HG02642 (cell line): Measurements from ENCODE around the gene TOGARAM2.

Experiments
- ATAC-seq: cut with Tn5 transposase; IDR thresholded peaks from one replicate; pipeline ENCODE4 v1.9.1; 2021; ENCODE audit warnings: mild to moderate bottlenecking; ENCODE audit not compliant: unreplicated experiment, poor library complexity

Gene TOGARAM2

DNA sequence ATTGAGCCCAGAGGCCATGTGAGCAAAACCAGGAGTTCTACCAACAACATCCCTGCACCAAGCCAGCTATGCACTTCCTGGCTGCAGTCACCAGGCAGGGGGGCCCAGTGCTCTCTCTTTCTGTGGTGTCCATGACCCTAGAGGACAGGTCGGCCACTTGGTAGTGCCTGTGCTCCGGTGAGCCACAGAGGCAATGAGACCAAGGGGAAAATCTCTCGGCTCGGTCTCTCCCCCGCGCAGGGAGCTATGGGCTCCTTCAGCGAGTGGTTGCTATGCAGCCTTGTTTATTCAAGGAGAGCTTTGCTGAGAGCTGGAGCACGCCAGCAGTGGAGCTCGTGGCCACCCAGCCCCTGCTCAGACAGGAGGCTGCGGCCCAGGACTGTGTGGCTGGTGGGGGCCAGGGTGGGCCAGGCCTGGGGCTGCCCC is at the start of gene TOGARAM2:
TOGARAM2 (plus strand) TSS at position 283 of the 426 bp plus-strand sequence. CDS start 13,537 bp downstream, outside the sequence.
- ATAC-seq = no peak

DNA sequence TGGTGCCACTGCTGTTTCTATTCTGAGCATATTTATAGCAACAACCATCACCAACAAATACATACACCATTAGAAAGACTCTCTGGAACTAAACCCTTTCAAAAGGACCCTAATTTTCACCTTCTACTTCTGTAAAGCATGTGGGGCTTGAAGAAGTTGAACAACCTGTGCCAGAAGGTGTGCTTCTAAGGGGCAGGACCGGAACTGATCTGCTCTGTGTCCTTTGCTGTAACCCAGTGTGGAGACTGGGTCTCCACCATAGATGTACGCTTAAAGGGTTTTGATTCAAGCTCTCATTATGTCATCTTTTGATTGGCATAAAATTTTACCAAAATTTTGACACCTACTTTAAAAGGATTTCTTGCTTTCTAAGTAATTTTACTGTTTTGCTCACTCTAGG is 46.3 kb upstream of the TOGARAM2 start:
- ATAC-seq = no peak

DNA sequence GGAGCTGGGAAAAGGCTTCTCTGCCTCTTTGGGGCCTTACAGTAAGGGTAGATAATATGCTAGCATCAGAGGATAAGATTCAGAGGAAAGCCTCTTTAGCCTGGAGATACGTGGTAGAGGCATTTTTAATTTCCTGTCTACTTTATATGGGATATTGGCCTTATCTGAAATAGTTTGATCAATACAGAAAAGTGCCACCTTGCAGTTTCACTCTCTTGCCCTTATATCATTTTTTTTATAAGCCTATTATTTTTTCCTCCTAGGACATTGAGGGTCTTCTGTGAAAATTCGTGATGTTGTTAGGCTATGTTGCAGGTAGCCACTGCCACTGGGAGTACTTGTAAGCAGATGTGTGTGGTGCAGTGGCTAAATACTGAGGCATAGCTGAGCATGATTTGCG is 40.1 kb upstream of the TOGARAM2 start:
- no peak for ATAC-seq

DNA sequence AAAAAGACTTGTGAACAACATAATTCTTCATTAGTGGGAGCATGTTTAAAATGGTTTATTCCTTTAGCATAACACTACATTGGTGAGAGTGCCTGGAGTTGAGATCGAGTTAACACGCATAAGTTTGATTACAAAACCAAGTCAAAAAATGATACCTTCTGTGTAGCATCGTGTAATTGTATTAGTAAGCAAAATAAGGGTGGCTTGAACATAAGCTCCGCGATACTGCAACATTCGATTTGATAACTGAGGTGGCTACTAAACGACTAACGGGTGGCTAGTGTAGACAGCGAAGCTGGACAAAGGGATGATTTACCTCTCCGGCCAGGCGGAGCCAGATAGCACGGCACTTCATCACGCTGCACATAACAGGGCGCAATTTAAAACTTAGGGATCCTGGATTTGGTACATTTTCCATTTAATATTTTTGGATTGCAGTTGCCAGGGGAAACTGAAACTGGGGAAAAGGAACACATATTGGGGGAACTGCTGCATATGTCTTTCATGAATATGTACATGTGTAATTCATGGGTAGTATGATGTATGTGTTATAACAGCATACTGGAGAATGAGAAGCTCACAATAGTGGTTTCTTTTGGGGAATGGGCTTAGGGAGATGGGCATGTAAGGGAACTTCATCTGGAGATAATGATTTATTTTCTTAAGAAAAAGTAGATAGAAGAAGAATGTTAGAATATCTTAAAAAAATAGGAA is 36.4 kb upstream of the TOGARAM2 start:
- ATAC-seq = no peak

DNA sequence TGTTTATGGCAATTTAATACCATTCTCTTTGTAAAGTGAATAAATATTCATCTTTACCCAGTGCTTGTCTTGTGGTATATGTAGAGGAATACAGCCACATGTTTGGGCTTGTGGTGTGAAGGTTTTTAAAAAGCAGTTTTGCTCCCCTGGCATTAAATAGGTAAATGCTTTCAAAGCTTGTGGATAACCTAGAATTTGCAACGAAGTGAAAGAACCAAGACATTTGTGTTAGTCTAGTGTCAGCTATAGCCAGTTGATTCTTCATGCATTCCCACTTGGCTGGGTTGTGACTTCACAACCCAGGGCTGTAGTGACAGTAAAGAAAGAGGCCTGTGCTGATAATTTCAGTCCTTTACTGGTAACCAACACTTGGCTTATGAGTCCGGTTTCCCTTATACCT is 32.9 kb upstream of the TOGARAM2 start:
- no peak for ATAC-seq

DNA sequence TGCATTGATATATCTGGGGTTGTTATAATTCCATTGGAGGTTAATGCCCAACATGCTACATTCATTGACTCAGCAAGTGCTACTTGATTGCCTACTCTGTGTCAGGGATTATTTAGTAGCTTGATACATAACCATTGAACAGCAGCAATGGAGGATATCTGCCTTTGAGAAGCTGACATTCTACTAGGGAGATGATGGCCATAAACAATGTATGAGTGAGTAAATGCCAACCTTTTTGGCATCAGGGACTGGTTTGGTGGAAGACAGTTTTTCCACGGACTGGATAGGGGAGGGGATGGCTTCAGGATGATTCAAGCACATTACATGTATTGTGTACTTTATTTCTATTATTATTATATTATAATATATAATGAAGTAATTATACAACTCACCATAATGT is 31.9 kb upstream of the TOGARAM2 start:
- ATAC-seq = no peak

DNA sequence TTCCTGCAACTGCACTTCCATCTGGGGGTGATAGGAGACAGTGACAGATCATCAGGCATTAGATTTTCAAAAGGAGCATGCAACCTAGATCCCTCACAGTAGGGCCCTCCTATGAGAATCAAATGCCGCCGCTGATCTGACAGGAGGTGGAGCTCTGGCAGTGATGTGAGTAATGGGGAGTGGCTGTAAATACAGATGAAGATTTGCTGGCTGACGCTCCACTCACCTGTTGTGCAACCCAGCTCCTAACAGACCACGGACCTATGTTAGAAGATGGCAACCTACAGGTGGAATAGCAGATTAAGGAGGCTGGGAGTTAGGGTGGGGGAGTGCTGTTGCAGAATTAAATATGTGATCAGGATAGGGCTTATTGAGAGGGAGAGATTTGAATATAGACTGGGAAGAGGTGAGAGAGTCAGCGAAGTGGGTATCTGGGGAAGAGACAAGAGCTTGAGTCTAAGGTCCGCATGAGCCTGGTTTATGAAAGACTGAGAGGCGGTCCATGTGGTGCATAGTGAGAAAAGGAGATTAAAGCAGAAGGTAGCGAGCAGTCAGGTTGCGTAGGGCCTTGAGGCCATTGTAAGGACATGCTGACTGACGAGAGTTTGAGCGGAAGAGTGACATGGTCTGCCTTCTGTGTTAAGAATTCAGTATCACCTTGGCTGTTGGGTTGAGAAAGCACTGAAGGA is 31.3 kb upstream of the TOGARAM2 start:
- ATAC-seq = no peak

DNA sequence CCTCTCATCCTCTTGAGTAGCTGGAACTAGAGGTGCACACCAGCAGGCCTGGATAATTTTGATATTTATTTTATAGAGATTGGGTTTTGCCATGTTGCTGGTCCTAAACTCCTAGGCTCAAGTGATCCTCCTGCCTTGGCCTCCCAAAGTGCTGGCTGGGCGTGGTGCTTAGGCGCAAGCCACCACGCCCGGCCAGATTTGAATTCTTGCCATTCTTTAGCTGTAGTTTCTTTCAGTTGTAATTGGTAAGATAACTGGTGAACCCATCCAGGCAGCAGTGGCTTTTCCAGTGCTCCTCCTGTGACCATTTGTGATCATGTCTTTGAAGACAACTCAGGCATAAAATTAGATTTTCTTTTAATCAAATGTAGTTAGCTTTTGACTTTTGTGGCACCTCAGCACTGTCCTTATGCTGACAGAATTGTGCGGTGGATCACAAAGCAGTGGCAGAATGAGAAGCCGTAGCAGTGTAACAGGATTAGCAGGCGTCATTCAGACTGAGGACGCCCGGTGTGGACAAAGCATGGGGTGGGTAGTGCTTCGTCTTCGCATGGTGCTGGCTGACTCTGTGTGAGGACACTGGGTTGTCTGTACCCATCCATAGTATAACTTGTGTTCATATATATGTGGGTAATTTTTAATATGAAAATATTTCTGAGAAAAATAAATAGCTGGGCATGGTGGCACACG is 30.0 kb upstream of the TOGARAM2 start:
- no peak for ATAC-seq

DNA sequence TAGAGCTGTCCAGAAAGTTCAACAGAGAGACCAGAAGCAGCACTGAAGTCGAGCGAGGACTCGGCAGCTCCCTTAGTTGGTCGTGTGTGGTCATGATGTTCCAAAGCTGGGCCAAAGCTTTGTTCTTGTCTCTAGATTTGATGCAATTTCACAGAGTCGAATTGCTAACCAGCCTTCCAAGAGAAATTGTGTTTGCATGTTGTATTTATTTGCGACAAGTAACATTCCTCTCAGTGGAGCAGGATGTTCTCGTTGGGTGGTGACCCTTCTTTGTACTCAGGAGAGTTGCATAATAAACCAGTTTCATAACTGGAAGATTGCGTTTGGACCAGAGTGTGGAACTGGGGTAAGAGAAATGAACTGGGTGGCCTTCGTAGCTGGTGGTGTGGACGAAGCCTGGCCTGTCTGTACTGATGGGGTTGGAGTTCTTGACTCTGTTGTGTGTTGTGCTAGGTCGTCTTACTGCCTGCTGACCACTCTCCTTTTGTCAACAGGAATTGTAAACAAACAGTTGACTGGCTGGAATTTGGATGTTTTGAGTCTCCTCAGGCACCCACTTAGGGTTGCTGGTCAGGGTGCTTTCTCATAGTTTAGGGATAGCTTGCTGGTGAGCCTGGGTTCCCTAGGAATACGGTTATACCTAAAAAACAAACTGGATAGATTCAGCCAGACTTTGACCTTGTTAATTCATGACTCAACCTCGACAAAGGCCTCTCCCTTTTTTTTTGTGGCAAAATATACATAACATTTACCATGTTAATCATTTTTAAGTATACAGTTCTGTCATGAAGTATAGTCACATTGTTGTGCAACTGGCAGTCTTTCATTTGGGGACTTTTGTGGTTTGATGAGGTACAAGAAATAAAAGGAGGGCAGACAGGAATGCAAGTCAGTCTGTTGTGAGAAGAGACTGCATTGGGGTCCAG is 28.9 kb upstream of the TOGARAM2 start:
- no peak for ATAC-seq

DNA sequence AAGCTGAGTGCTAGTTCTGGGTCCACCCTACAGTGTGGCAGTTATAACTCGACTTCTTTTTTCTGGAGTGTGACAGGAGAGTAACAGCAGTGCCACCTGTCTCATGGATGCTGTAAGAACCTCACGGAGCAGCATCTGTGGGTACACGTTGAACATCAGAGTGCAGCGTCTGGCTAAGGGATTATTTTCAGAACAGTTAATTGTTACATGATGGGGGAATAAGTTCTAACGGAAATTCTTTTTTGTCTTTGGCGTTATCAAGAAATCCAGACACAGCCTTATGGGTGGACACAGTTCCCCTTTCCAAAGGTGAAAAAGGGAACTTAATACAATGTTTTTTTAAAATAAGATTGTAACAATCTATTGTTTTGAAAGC is 28.3 kb upstream of the TOGARAM2 start:
- no peak for ATAC-seq

DNA sequence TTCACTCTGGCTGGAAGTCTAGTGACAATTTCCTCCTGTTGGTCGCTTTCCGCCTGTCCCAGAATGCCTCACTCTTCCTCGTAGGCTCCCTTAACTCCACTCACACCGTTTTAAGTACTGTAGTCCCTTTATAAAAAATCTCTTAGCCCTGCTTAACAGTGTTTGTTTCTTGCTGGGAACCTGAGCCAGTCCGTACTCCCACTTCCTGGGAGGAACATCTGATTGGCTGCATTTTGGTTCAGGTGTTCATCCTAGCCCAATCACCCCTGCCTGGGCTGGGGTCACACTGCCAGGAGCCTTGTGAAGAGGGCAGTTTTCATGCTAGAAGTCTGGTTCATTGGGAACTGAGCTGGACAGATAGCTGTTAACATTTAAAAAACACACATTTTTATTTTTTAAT is 25.6 kb upstream of the TOGARAM2 start:
- no peak for ATAC-seq

DNA sequence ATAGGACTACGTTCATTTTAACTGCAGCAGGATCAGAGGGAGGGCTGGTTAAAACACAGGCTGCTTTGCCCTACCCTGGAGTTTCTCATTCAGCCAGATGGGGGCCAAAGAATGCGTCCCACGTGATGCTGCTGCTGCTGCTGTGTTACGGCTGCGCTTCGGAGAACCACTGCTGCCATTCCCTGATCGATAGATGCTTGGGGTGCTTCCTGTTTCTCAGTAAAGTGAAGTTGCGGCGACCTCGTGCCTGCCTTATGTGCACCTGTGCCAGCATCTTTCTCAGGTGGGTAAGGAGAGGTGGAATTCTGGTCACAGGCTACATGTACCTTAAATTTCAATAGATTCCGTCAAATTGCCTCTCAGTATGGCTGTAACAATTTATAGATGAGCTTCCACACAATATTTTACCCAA is 24.7 kb upstream of the TOGARAM2 start:
- no peak for ATAC-seq

DNA sequence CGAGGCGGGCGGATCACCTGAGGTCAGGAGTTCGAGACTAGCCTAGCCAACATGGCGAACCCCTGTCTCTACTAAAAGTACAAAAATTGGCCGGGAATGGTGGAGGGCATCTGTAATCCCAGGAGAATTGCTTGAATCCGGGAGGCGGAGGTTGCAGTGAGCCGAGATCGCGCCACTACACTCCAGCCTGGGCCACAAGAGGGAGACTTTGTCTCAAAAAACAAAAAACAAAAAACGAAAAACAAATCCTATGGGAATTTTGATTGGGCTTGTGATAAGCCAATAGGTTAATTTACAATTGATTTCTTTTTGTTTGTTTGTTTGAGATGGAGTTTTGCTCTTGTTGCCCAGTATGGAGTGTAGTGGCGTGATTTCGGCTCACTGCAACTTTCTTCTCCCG is 24.2 kb upstream of the TOGARAM2 start:
- ATAC-seq = no peak

DNA sequence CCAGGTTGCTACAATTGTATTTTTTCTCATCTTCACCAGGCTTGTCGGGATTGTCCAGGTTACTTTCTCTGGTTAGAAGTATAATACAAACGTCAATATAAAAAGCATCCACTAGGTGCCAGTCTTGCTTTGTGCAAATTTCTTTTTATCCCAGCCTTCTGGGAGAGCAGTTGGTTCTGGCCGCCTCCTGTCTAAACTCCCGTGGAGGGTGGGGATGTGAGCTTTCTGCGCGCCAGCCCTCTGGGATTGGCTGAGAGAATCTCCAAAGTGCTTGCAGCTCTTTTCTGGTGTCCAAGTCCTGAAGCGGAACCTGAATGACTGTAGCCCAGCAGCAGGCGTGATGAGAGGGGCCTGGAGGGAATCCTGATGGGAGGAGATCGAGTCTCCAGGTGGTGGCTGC is 22.4 kb upstream of the TOGARAM2 start:
- peak; percentile 53 for ATAC-seq

DNA sequence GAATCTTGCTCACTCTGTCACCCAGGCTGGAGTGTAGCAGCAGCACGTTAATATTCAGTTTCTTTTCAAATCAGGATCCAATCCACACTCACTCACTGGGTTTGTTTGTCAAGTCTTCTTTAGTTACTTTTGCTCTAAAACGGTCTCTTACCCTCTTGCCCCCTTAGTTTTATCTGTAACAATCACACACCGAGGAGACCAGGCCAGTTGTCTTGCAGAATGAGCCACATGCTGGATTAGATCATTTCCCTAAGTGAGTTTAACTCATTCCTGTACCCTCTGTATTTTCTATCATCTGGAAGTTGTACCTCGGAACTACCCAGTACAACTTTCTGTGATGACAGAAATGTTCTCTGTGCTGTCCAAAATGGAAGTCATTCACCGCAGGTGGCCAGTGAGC is 20.7 kb upstream of the TOGARAM2 start:
- ATAC-seq = no peak

DNA sequence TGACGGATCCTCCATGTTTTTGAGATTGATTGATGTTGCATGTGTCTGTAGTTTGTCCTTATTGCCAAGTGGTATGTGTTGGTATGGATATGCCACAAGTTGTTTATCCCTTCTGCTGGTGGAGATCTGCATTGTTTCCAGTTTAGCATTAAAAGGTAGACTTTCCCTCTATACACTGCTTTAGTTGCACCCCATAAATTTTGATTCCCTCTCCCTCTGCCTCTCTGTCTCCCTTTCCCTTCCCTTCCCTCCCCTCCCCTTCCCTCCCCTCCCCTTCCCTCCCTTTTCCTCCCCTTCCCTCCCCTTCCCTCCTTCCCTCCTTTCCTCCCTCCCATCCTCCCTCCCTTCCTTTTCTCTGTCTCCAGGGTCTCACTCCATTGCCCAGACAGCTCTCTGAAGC is 18.6 kb upstream of the TOGARAM2 start:
- ATAC-seq = no peak

DNA sequence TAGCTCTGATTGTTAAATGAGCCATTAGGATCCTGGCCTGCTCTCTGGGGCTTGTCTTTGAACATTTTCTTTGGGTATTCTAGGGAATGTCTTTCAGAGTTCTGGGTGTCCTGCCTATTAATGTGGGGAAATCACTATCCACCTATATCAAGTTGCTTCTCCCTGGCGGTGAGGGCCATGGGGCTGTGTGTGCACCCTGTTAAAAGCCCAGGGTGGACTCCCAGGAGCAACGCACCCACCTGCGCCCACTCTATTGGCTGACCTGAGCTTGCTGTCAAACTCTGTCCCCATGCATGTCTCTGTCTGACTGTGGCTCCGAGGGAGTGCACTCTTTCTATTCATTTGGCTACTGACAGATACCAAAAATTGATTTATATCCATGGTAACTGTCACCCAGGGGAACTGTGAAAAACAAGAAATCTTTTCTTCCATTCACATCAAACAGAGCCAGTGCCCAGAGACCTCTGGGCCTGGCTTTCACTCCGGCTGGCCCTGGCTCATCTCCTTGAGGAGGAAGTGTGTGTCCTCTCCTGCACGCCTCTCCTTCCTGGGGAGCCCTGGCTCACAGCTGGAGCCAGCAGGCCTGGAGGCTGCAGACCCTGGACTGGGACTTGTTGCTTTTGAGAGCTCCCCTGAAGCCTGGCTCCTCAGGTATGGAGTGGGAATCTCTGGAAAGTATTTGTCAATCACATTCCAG is 10.5 kb upstream of the TOGARAM2 start:
- no peak for ATAC-seq

DNA sequence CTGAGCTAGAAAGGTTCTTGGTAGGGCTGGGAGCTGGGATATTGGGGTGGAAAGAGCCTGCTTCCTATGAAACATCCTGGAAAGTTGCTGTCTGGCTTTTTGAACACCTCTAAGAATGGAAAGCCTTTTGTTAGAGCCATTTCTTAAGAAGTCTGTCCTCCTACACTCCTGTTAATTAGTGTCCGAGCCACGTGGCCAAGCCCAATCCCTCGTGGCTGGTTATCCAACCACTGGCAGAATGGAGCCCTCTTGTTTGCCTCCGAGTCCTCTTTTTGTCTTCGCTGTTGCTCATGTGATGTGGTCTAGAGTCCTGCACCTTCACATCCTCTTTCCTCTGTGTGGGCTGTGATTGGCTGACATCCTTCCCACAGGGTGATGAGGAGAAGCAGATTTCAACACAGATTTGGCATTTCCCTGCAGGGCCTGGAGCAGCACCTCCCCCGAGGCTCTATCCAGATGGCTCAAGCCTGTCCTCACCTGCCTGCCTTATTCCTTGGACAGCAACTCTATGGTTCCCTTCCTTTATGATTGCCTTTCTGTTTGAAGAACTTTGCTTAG is 8.2 kb upstream of the TOGARAM2 start:
- ATAC-seq = no peak

DNA sequence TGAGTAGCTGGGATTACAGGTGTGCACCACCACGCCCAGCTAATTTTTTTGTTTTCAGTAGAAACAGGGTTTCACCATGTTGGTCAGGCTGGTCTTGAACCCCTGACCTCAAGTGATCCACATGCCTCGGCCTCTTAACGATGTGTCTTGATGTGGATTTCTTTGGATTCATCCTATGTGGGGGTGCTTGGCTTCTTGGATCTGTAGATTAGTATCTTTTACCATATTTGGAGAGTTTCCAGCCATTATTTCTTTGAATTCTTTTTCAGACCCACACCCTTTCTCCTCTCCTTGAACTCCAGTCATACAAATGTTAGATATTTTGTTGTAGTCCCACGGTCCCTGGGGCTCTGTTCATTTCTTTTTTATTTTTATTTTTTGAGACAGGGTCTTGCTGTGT is 6.8 kb upstream of the TOGARAM2 start:
- ATAC-seq = no peak

DNA sequence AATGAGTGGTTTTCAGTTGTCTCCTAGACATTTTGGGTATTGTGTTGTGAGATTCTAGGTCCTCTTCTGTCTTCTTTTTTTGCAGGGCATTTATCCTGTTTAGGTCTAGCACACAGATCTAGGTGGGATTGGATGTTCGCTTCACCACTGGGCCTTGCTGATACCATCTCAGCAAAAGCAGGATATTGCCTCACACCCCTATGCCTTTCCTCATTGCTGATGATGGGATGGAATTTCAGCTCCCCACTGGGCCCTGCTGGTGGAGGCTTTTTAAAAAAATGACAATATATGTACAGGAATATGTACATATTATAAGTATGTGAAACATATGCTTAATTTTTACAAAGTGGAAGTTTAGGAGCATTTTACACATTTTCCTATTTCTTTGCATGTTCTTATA is 5.4 kb upstream of the TOGARAM2 start:
- ATAC-seq = no peak
